Esophagus squamous epithelium (tissue), 5 donors: ENCODE data around the gene GNB2. TPM values are rescaled to one million over a fixed set of nuclear protein-coding genes. Genes with fewer than 3 reads are reported as not detected.
A peak's percentile ranks its signal among the peaks of the same experiment; 100 is the strongest.

Experiments
- DNase-seq: peaks from one replicate; lab custom pipeline; 2025; lab: John Stamatoyannopoulos, UW
- H3K27ac ChIP-seq, 4 donors: fragments of 200-600 bp; sonication (generic); one replicate each; pipeline ENCODE4 v1.5.1; 2016 to 2019; ENCODE audit warnings: mild to moderate bottlenecking in 1 of 4
- H3K27me3 ChIP-seq, 4 donors: fragments of 200-600 bp; sonication (generic); 1 replicate in 3 of 4; 2 replicates in 1 of 4; pipeline versions ENCODE4 v1.5.1 to v1.6.0; 2017 to 2021; ENCODE audit warnings: antibody characterized with exemption in 1 of 4
- H3K36me3 ChIP-seq, 3 donors: fragments of 200-600 bp; sonication (generic); one replicate each; pipeline ENCODE4 v1.5.1; 2016 to 2019
- H3K4me1 ChIP-seq, 3 donors: fragments of 200-600 bp; sonication (generic); one replicate each; pipeline ENCODE4 v1.5.1; 2017 to 2019
- H3K4me3 ChIP-seq, 4 donors: fragments of 200-600 bp; sonication (generic); 1 replicate in 3 of 4; 2 replicates in 1 of 4; pipeline ENCODE4 v1.5.1; 2016 to 2019; ENCODE audit warnings: mild to moderate bottlenecking in 2 of 4, moderate library complexity in 1 of 4
- H3K9me3 ChIP-seq, 3 donors: fragments of 200-600 bp; sonication (generic); one replicate each; pipeline ENCODE4 v1.5.1; 2016 to 2019
- POLR2A ChIP-seq, 4 donors: fragments of 450-650 bp; IDR thresholded peaks; one replicate each; pipeline ENCODE4 v1.6.1; 2017; ENCODE audit warnings: antibody characterized with exemption in 4 of 4, mild to moderate bottlenecking in 4 of 4, moderate library complexity in 3 of 4
- WGBS, 2 donors: methylation state at CpG; one replicate each; pipeline ENCODE4 v1.1.5; 2018; 5-methylcytosine and 5-hydroxymethylcytosine counted together
- intact Hi-C: fragments of 100-400 bp; cut with DNase I; formaldehyde crosslinking; loops from one replicate; pipeline ENCODE4 v1.15.0; 2022
- total RNA-seq, 4 donors: library from RNA; depleted of rRNA; stranded (reverse); fragments of >200 nt; gene quantifications; one replicate each; pipeline ENCODE4 v1.1.0, GENCODE V29; 2016
- TF ChIP-seq, protein P1 (sequence below), 6 experiments: fragments of 450-650 bp in 4 of 6; fragments of 200-600 bp in 2 of 6; sonication (generic) in 2 of 6; IDR thresholded peaks; one replicate each; pipeline ENCODE4 v1.5.1; 2016 to 2019; ENCODE audit warnings: antibody characterized with exemption in 6 of 6, mild to moderate bottlenecking in 4 of 6, moderate library complexity in 4 of 6
- donor health status: DM: yes; HTN: yes; CAD: no.

GNB2 gene
- 100 to 1,000 TPM; 186 to 306 (median 226) TPM for total RNA-seq

DNA sequence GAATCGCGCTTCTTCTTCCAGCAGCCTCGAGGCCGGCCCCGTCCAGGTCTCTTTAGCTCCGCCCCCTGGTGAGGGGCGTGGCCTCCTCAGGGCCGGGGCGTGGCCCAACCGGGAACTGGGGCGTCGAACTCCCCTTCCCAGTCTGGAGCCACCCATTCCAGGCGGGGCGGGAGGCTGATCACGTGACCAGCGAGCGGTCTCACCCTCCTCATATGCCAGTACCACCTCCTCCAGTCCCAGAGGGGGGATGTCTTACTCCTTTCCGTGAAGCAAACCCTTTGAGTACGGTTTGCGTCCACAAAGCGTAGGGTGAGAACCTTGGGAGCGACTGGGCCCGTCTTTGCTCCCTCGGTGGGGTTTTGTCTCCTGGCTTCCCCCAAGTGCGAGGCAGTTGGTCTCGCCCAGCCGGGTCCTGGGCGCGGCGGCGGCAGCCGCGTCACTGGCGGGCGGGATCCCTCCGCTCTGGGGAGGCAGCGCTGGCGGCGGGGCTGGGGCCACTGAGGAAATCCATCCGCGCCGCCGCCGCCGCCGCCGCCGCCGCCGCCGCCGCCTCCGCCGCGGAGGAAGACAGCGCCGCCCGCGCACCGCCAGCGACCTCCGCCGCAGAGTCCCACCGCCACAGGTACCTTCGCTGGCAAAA is at the start of gene GNB2:
Gene GNB2 (plus strand): TSS at position 439 of the 640 bp plus-strand sequence. CDS start 2,526 bp downstream, outside the sequence.
- Histone ChIP-seq H3K9me3 (no peaks in the 10 kb centered on the region), H3K36me3 (peaks cover 14 to 23% (median 20%) of the 10 kb centered on the region in 3 donors), H3K4me3 (peak within 1 kb of the TSS; percentile 70 to 99 (median 98)), H3K27ac (peak within 1 kb of the TSS; percentile 96 to 100 (median 99)), H3K27me3 (no peaks in the 10 kb centered on the region), H3K4me1 (peaks cover 9 to 40% (median 12%) of the 10 kb centered on the region in 3 donors)
- peak; percentile 92 for DNase-seq
- intact Hi-C loops, result no loop called here
- no CpG with 5 or more reads among the region's 65 CpGs for WGBS, 2 donors
- TF ChIP-seq, protein P1, sequence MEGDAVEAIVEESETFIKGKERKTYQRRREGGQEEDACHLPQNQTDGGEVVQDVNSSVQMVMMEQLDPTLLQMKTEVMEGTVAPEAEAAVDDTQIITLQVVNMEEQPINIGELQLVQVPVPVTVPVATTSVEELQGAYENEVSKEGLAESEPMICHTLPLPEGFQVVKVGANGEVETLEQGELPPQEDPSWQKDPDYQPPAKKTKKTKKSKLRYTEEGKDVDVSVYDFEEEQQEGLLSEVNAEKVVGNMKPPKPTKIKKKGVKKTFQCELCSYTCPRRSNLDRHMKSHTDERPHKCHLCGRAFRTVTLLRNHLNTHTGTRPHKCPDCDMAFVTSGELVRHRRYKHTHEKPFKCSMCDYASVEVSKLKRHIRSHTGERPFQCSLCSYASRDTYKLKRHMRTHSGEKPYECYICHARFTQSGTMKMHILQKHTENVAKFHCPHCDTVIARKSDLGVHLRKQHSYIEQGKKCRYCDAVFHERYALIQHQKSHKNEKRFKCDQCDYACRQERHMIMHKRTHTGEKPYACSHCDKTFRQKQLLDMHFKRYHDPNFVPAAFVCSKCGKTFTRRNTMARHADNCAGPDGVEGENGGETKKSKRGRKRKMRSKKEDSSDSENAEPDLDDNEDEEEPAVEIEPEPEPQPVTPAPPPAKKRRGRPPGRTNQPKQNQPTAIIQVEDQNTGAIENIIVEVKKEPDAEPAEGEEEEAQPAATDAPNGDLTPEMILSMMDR (IDR thresholded peaks at IDR 0.05), result peak in 2 of 6 experiments; percentile 6 to 12
- peak in 3 of 4 donors; percentile 72 to 86 (median 75) for TF ChIP-seq POLR2A (IDR thresholded peaks at IDR 0.05)

DNA sequence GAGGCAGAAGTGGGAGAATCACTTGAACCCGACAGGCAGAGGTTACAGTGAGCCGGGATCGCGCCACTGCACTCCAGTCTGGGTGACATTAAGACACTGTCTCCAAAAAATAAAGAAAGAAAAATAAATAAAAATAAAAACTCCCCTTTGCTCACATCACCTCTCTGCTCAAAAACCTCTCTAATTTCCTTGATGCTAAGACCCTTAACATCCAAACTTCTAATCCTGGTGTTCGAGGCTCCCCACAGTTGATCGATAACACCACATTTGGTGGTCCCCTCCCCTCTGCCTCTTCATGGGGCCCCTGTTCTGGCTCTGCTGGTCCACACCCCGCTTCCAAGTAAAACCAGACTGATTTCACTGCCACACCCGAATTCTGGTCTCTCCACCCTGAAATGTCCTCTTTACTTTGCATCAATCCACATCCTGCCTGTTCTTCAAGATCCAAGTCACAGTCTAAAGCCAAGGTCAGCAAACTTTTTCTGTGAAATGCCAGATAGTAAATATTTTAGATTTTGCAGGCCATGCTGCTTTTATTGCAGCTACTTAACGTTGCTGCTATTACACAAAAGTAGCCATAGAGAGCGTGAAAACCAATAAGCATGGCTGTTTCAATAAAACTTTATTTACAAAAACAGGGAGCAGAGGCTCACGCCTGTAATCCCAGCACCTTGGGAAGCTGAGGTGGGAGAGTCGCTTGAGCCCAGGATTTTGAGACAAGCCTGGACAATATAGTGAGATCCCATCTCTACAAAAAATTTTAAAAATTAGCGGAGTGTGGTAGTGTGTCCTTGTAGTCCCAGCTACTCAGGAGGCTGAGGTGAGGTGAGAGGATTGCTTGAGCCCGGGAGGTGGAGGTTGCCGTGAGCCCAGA is 49.4 kb upstream of the GNB2 start:
- Histone ChIP-seq H3K4me3 (no peak overlapping the region), H3K27ac (no peak overlapping the region), H3K27me3 (no peaks in the 10 kb centered on the region), H3K4me1 (peaks cover 4 to 20% (median 4%) of the 10 kb centered on the region in 3 donors), H3K36me3 (no peaks in the 10 kb centered on the region), H3K9me3 (no peaks in the 10 kb centered on the region)
- no peak for DNase-seq
- intact Hi-C loops, result no loop called here
- 77 to 87% methylated on average over 15 of the region's 15 CpGs for WGBS, 2 donors
- TF ChIP-seq, protein P1 (IDR thresholded peaks at IDR 0.05), result no peak
- no peak for TF ChIP-seq POLR2A (IDR thresholded peaks at IDR 0.05)

- WGBS, 2 donors, result 10 to 13% methylated on average over 3 of the region's 3 CpGs
- Histone ChIP-seq H3K27me3 (no peaks in the 10 kb centered on the region), H3K36me3 (no peaks in the 10 kb centered on the region), H3K9me3 (no peaks in the 10 kb centered on the region), H3K4me1 (peaks cover 4 to 20% (median 4%) of the 10 kb centered on the region in 3 donors), H3K4me3 (peak overlapping the region; percentile 12 to 63 (median 34)), H3K27ac (peak overlapping the region in 2 of 4 donors; percentile 10 to 65)
- TF ChIP-seq, protein P1 (IDR thresholded peaks at IDR 0.05), result no peak
- TF ChIP-seq POLR2A (IDR thresholded peaks at IDR 0.05), result no peak
- intact Hi-C loops, result no loop called here
- no peak for DNase-seq
Observed at GRCh38 chr7:100626055-100626454, 47.5 kb upstream of the GNB2 start.

DNA sequence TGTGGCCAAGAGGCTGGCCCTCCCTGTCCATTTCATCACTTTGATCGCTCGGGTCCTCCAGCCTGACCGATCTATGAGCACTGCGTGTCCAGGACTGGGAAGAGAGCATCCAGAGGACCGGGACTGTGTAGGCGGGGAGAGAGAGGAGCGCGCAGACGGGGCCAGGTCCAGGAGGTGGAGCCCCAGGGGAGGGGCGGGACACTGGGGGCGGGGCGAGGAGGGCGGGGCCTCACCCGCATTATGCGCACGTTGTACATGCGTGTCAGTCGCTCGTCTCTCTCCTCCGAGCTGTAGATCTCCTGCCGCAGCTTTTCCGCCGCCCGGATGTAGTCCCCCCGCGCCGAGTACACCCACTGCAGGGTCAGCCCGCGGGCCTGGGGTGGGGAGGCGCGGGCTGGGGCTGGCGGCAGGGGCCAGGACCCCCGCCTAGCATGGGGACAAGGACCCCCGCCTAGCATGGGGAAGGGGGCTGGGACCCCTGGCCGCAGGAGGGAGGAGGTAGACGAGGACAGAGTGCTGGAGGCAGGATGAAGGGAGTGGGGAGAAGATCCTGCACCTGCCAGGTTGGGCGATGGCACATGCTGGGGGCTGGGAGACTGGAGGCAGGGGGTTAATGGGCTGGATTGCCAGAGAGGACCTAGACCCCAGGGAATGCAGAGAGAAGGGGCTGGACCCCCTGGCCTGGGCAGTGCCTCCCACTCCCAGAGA is 46.9 kb upstream of the GNB2 start:
- WGBS, 2 donors, result 11 to 51% methylated on average over 2 to 6 of the region's 37 CpGs
- intact Hi-C loops, result no loop called here

More for the DNA sequence above, 46.9 kb upstream of the GNB2 start:
- H3K36me3 ChIP-seq, result no peaks in the 10 kb centered on the region
- peak overlapping the region; percentile 12 to 63 (median 34) for H3K4me3 ChIP-seq
- no peaks in the 10 kb centered on the region for H3K9me3 ChIP-seq
- DNase-seq, result no peak
- H3K4me1 ChIP-seq, result peaks cover 4 to 20% (median 4%) of the 10 kb centered on the region in 3 donors
- H3K27ac ChIP-seq, result peak overlapping the region; percentile 10 to 65 (median 56)
- no peaks in the 10 kb centered on the region for H3K27me3 ChIP-seq
- TF ChIP-seq POLR2A (IDR thresholded peaks at IDR 0.05), result peak in 1 of 4 donors; percentile 27
- TF ChIP-seq, protein P1 (IDR thresholded peaks at IDR 0.05), result no peak
